Natural killer cell treated with Interleukin-12 subunit alpha and Interleukin-12 subunit beta and Interleukin-15 and Interleukin-18, amount 100 ng/mL, for 72 hours (primary cell): ENCODE measurements around the gene CPD. TPM values are rescaled to one million over a fixed set of nuclear protein-coding genes. Genes with fewer than 3 reads are reported as not detected.
"Not testable (repeated sequence)": the region's sequence is repeated elsewhere in the genome, so short reads cannot be mapped to it uniquely, and the experiment has no call there.

Experiments used
- ATAC-seq, 2 donors: fragments of 150-1000 bp; cut with Tn5 transposase in 1 of 2; sonication (Bioruptor Pico), chemical (Tn5 transposase) in 1 of 2; 2 replicates each; pipeline ENCODE4 v1.10.0; 2021
- DNase-seq: peaks from one replicate; pipeline ENCODE4 v3.0.0; 2022; ENCODE audit warnings: low spot score
- H3K27ac Mint-ChIP-seq, 2 donors: 1 replicate in 1 of 2; 2 replicates in 1 of 2; pipeline ENCODE4 v1.8.0; 2022; ENCODE audit warnings: mixed read lengths in 2 of 2, mild to moderate bottlenecking in 1 of 2, moderate library complexity in 1 of 2
- H3K27me3 Mint-ChIP-seq, 2 donors: 1 replicate in 1 of 2; 2 replicates in 1 of 2; pipeline ENCODE4 v1.8.0; 2022; ENCODE audit warnings: mixed read lengths in 2 of 2
- H3K36me3 Mint-ChIP-seq: one replicate; pipeline ENCODE4 v1.8.0; 2022; ENCODE audit warnings: mixed read lengths
- H3K4me1 Mint-ChIP-seq, 2 donors: 1 replicate in 1 of 2; 2 replicates in 1 of 2; pipeline ENCODE4 v1.8.0; 2022; ENCODE audit warnings: low read depth in 2 of 2, mixed read lengths in 2 of 2, mild to moderate bottlenecking in 1 of 2
- H3K4me3 Mint-ChIP-seq: one replicate; pipeline ENCODE4 v1.8.0; 2022; ENCODE audit warnings: mixed read lengths
- H3K9me3 Mint-ChIP-seq: 2 replicates; pipeline ENCODE4 v1.8.0; 2022; ENCODE audit warnings: mixed read lengths
- total RNA-seq, 2 donors: library from RNA; stranded (reverse); gene quantifications; one replicate each; pipeline ENCODE4 v1.2.3, GENCODE V29; 2022

The CPD gene
- total RNA-seq, 2 donors from 2014 or later: 69.7 to 97.7 TPM

GRCh38 chr17:30345089-30345433 lies 33.7 kb upstream of the CPD start:
- no peaks in the 10 kb centered on the region for H3K9me3 Mint-ChIP-seq
- H3K4me3 Mint-ChIP-seq: no peak overlapping the region
- no peak overlapping the region for H3K27ac Mint-ChIP-seq
- H3K4me1 Mint-ChIP-seq: peaks cover 15 to 17% of the 10 kb centered on the region in 2 donors
- H3K27me3 Mint-ChIP-seq: no peaks in the 10 kb centered on the region
- DNase-seq: no peak
- ATAC-seq: no peak
- no peaks in the 10 kb centered on the region for H3K36me3 Mint-ChIP-seq

DNA sequence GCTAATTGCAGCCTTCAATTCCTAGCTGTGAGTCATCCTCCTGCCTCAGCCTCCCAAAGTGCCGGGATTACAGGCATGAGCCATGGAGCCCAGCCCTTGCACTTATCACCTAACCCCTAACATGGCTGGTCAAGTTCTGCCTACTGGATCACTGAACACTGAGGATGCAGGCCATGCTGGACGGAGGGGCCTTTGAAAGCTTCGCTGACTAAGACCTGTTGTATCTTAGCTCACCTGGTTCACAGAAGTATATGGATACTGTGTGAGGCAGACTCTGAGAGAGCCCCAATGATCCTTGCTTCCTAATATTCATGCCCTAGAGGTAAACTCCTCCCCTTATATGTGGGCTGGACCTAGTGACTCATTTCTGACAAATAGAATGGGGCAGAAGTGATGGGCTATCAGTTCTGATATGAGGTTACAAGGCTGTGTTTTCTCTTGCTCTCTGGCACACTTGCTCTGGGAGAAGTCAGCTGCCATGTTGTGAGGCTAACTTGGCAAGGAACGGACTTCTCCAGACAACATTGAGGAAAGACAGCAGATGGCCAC lies 33.1 kb upstream of the CPD start:
- Mint-ChIP-seq H3K27me3 (no peaks in the 10 kb centered on the region), H3K9me3 (no peaks in the 10 kb centered on the region), H3K4me1 (peaks cover 12 to 16% of the 10 kb centered on the region in 2 donors), H3K36me3 (no peaks in the 10 kb centered on the region), H3K4me3 (no peak overlapping the region), H3K27ac (peak overlapping the region in 1 of 2 donors; percentile 57)
- DNase-seq (no peak), ATAC-seq (peak; percentile 79 to 80)

DNA sequence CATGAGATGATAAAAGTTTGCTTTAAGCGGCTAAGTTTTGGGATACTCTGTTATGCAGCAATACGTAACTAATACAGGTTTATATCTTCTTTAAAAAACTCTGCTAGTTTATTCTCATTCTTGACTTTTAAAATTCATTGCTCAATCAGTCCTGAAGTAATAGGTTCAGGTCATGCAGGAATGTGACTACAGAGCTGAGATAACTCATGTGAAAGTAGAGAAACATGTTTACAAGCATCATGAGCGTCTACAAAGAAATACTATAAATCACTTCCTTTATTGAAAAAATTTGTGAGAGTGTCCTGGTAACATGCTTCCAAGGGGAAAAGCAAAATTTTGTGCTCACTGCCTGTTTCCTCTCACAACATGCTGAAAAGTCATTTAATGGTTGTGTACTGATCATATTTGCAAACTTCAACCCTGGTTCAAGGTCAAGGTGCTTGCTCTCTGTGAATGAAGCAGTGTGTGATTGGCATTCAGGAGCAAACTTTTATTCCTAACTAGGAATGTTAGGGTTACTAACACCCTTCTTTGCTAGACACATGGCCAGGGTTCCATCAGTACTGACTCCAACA lies 32.4 kb upstream of the CPD start:
- Mint-ChIP-seq H3K27me3 (no peaks in the 10 kb centered on the region), H3K36me3 (no peaks in the 10 kb centered on the region), H3K4me1 (peaks cover 16 to 19% of the 10 kb centered on the region in 2 donors), H3K4me3 (no peak overlapping the region), H3K9me3 (no peaks in the 10 kb centered on the region), H3K27ac (peak overlapping the region in 1 of 2 donors; percentile 57)
- DNase-seq (no peak), ATAC-seq (no peak)

DNA sequence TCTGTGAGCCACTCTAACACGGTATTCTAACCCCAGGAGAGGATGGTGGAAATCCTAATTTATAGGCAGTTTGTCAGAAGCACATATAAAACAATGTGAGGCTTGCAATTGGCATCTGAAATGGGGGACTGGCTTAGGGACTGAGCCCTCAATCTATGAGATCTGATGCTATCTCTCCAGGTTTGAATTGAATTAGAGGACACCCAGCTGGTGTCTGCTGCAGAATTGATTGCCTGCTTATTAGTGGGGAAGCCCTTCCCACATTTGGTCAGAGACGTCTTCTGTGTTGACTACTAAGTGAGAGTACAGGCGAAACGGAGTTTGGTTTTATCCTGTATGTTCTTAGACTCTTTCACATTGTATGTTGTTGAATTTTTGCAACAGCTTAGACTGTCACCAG lies 31.2 kb upstream of the CPD start:
- Mint-ChIP-seq H3K4me3 (no peak overlapping the region), H3K9me3 (no peaks in the 10 kb centered on the region), H3K36me3 (no peaks in the 10 kb centered on the region), H3K27ac (no peak overlapping the region), H3K27me3 (no peaks in the 10 kb centered on the region), H3K4me1 (peaks cover 25 to 28% of the 10 kb centered on the region in 2 donors)
- DNase-seq (no peak), ATAC-seq (no peak)

GRCh38 chr17:30349252-30349651 lies 29.5 kb upstream of the CPD start:
- Mint-ChIP-seq H3K27me3 (no peaks in the 10 kb centered on the region), H3K9me3 (no peaks in the 10 kb centered on the region), H3K4me1 (peaks cover 25 to 28% of the 10 kb centered on the region in 2 donors)

GRCh38 chr17:30351263-30351662 lies 27.5 kb upstream of the CPD start:
- Mint-ChIP-seq H3K27ac (peak overlapping the region; percentile 30 to 85), H3K4me1 (peaks cover 24 to 34% of the 10 kb centered on the region in 2 donors), H3K4me3 (peak overlapping the region; percentile 47)
- H3K36me3 Mint-ChIP-seq, H3K9me3 Mint-ChIP-seq, DNase-seq, ATAC-seq, H3K27me3 Mint-ChIP-seq: not testable (repeated sequence)

More at GRCh38 chr17:30349252-30349651, 29.5 kb upstream of the CPD start:
- DNase-seq (no peak), ATAC-seq (no peak)
- H3K36me3 Mint-ChIP-seq: no peaks in the 10 kb centered on the region
- H3K27ac Mint-ChIP-seq: peak overlapping the region in 1 of 2 donors; percentile 47
- H3K4me3 Mint-ChIP-seq: no peak overlapping the region

DNA sequence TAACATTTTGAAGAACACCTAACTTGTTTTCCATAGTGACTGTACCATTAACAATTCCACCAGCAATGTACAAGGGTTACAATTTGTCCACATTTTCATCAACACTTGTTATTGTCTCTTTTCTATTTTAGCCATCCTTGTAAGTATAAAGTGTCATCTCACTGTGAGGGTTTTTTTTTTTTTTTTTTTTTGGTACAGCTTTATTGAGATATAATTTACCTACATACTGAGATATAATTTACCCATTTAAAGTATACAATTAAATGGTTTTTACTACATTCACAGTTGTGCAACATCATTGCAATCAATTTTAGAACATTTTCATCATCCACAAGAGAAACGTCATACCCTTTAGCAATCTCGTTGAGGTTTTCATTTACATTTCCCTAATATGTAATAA lies 27.0 kb upstream of the CPD start:
- H3K27ac Mint-ChIP-seq: peak overlapping the region; percentile 30 to 85

DNA sequence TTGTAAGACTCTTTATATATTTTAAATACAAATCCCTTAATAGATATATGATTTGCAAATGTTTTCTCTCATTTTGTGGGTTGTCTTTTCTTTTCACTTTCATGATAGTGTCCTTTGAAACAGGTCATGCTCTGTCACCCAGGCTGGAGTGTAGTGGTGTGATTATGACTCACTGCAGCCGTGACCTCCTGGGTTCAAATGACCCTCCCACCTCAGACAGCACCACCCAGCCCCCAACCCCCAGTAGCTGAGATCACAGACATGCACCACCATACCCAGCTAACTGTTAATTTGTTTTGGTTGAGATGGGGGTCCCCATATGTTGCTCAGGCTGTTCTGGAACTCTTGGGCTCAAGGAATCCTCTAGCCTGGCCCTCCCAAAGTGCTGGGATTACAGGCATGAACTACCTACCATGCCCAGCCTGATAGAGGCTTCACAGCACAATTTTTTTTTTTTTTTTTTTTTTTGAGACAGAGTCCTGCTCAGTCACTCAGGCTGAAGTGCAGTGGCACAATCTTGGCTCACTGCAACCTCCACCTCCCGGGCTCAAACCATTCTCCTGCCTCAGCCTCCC lies 26.4 kb upstream of the CPD start:
- peak overlapping the region in 1 of 2 donors; percentile 85 for H3K27ac Mint-ChIP-seq
- peak overlapping the region; percentile 41 for H3K4me3 Mint-ChIP-seq
- peaks cover 22 to 33% of the 10 kb centered on the region in 2 donors for H3K4me1 Mint-ChIP-seq
- no peaks in the 10 kb centered on the region for H3K27me3 Mint-ChIP-seq
- no peaks in the 10 kb centered on the region for H3K36me3 Mint-ChIP-seq
- ATAC-seq: peak; percentile 92 to 94
- no peaks in the 10 kb centered on the region for H3K9me3 Mint-ChIP-seq
- DNase-seq: peak; percentile 71

More for the DNA sequence above, 27.0 kb upstream of the CPD start:
- Mint-ChIP-seq H3K27me3 (no peaks in the 10 kb centered on the region), H3K4me3 (peak overlapping the region; percentile 47), H3K36me3 (no peaks in the 10 kb centered on the region), H3K4me1 (peaks cover 22 to 33% of the 10 kb centered on the region in 2 donors), H3K9me3 (no peaks in the 10 kb centered on the region)
- ATAC-seq: peak in 1 of 2 donors; percentile 29
- no peak for DNase-seq

- Mint-ChIP-seq H3K4me1 (peaks cover 20 to 33% of the 10 kb centered on the region in 2 donors), H3K27ac (peak overlapping the region; percentile 0 to 27), H3K36me3 (no peaks in the 10 kb centered on the region), H3K27me3 (no peaks in the 10 kb centered on the region), H3K4me3 (no peak overlapping the region), H3K9me3 (no peaks in the 10 kb centered on the region)
- DNase-seq (no peak), ATAC-seq (no peak)
Measured at GRCh38 chr17:30354701-30355100, 24.0 kb upstream of the CPD start.

DNA sequence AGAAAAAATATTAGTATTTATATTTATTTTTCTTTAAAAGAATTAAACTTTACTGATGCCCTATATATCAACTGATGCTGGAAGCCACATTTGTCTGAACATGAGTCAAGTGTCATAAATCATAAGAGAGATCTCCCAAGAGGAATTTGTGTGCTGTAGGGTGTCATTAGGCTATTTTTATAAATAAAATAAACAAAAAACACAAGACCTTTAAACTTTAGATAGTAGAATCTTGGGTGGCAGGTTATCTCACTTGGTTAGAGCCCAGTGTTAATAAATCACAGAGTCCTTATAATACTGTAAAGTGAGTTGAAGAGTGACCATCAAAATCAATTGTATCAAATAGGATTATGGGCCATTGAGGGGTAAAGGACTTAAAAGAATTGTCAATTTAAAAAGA lies 21.3 kb upstream of the CPD start:
- Mint-ChIP-seq H3K36me3 (peaks cover 17% of the 10 kb centered on the region), H3K4me1 (peaks cover 10 to 25% of the 10 kb centered on the region in 2 donors), H3K27me3 (no peaks in the 10 kb centered on the region), H3K4me3 (no peak overlapping the region), H3K27ac (no peak overlapping the region), H3K9me3 (peaks cover 5% of the 10 kb centered on the region)
- DNase-seq: no peak
- ATAC-seq: no peak

DNA sequence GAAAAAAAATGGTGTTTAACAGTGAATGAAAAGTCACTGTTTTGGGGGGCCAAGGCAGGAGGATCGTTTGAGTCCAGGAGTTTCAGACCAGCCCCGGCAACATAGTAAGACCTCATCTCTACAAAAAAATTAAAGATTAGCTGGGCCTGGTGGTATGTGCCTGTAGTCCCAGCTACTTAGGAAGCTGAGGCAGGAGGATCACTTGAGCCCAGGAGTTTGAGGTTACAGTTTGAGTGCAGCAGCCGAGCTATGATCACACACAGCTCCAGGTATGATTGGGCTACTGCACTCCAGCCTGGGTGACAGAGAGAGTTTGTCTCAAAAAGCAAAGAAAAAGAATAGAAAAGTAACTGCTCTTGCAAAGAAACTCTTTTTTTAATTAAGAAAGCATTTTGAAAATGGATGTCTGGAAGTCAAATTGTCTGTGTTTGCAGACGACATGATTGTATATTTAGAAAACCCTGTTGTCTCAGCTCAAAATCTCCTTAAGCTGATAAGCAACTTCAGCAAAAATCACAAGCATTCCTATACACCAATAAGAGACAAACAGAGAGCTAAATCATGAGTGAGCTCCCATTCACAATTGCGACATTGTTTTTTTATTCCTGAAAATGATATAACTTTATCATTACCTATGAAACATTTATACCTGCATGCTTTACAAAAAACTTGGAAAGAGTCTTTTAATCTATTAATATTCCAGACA lies 20.5 kb upstream of the CPD start:
- Mint-ChIP-seq H3K9me3 (peaks cover 5% of the 10 kb centered on the region), H3K27me3 (no peaks in the 10 kb centered on the region), H3K36me3 (peaks cover 17% of the 10 kb centered on the region), H3K4me1 (peaks cover 15 to 28% of the 10 kb centered on the region in 2 donors), H3K27ac (no peak overlapping the region), H3K4me3 (no peak overlapping the region)
- no peak for DNase-seq
- ATAC-seq: no peak

- Mint-ChIP-seq H3K4me1 (peaks cover 23 to 31% of the 10 kb centered on the region in 2 donors), H3K27ac (peak overlapping the region; percentile 0 to 4), H3K4me3 (no peak overlapping the region), H3K9me3 (peaks cover 5% of the 10 kb centered on the region), H3K36me3 (peaks cover 17% of the 10 kb centered on the region), H3K27me3 (no peaks in the 10 kb centered on the region)
- DNase-seq: no peak
- no peak for ATAC-seq
Measured at GRCh38 chr17:30360086-30360808, 18.5 kb upstream of the CPD start.

DNA sequence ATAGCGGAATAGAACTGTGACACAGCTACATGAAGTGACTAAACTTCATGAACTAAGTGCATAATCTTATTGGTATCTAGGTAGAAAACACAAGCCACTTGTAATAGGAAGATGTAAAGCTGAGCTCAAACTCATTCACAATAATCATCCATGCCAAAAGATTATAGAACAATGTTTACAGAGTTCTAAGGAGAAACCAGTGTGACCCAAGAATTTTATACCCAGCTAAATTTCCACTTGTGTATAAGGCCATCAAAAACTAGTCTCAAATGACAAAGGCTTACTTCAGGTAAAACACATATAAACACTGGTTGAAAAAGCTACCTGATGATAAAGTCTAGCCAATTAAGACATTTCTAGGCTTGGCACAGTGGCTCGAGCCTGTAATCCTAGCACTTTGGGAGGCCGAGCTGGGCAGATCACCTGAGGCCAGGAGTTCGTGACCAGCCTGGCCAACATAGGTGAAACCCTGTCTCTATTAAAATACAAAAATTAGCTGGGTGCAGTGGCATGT lies 16.9 kb upstream of the CPD start:
- no peak for DNase-seq
- no peak overlapping the region for H3K4me3 Mint-ChIP-seq
- no peaks in the 10 kb centered on the region for H3K27me3 Mint-ChIP-seq
- H3K9me3 Mint-ChIP-seq: peaks cover 5% of the 10 kb centered on the region
- no peak overlapping the region for H3K27ac Mint-ChIP-seq
- peaks cover 32 to 37% of the 10 kb centered on the region in 2 donors for H3K4me1 Mint-ChIP-seq
- H3K36me3 Mint-ChIP-seq: peaks cover 17% of the 10 kb centered on the region
- no peak for ATAC-seq
